ENCODE measurements around the gene SAC3D1. TPM values are rescaled to one million over a fixed set of nuclear protein-coding genes. Genes with fewer than 3 reads are reported as not detected.

The SAC3D1 gene
- polyA plus RNA-seq, 3 donors, result 4.4 to 14.1 (median 6.7) TPM

DNA sequence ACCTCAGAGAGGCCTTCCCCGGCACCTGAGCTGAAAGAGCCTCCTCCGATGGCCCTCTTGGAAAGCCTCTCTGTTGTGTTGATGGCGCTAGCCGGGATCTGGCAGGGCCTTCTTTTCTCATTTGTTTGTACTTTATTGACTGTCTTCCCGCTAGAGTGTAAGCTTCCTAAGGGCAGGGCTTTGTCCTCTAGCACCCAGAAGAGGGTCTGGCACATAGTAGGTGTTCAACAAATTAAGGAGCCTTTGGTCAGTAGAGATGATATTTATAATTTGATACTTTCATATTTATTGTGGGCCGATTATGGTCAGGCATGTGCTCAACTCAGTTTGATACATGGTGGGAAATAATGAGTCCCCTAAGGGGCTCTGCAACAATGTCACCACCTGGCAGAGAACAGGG is 23.1 kb upstream of the SAC3D1 start:
- Histone ChIP-seq H3K9me3 (replicated peaks in 1 of 2; ENCODE audit: control insufficient read depth in 1 of 2, insufficient read depth in 1 of 2, low read length in 2 of 2) (no peaks in the 10 kb centered on the region), H3K27ac (ENCODE audit: low read depth in 1 of 2, low read length in 2 of 2) (no peak overlapping the region), H3K4me3 (replicated peaks in 1 of 3; ENCODE audit: low read depth in 2 of 3, low read length in 3 of 3) (no peak overlapping the region), H3K4me2 (replicated peaks; ENCODE audit: extremely low read depth, low read length, poor library complexity, severe bottlenecking) (no peak overlapping the region), H4K20me1 (ENCODE audit: insufficient read depth, low read length) (peaks cover 10% of the 10 kb centered on the region), H3K36me3 (replicated peaks in 1 of 2; ENCODE audit: control insufficient read depth in 1 of 2, insufficient read depth in 2 of 2, low read length in 2 of 2) (peaks cover 22 to 40% of the 10 kb centered on the region in 2 donors), H3K4me1 (ENCODE audit: control insufficient read depth in 1 of 2, insufficient read depth in 2 of 2, low read length in 2 of 2) (peaks cover 20 to 40% of the 10 kb centered on the region in 2 donors), H3K79me2 (ENCODE audit: insufficient read depth, low read length) (peaks cover 37% of the 10 kb centered on the region), H3K27me3 (ENCODE audit: control insufficient read depth in 2 of 2, insufficient read depth in 2 of 2, low read length in 2 of 2) (no peaks in the 10 kb centered on the region), H2AFZ (ENCODE audit: insufficient read depth, low read depth, low read length, poor library complexity, severe bottlenecking) (no peak overlapping the region), H3K9ac (ENCODE audit: insufficient read depth, low read length, poor library complexity, severe bottlenecking) (no peak overlapping the region)
- 100% methylated on average over 2 of the region's 6 CpGs for WGBS (ENCODE audit: insufficient coverage)
- peak overlapping the region in 1 of 7 donors; percentile 50 for H3K27ac Mint-ChIP-seq
- H3K9me3 Mint-ChIP-seq, result peaks cover 0 to 9% (median 0%) of the 10 kb centered on the region in 7 donors
- intact Hi-C loops (cut with micrococcal nuclease), result loop anchor here in 1 of 2 donors (10.0 kb wide), 1 partner anchor 173 kb away; the partner anchor contains the start of gene CDC42BPG
- no peak for DNase-seq
- H3K4me3 Mint-ChIP-seq, result no peak overlapping the region
- peaks cover 34 to 53% of the 10 kb centered on the region in 2 donors for H3K36me3 Mint-ChIP-seq
- H3K27me3 Mint-ChIP-seq (ENCODE audit: low read depth in 3 of 3), result no peaks in the 10 kb centered on the region
- TF ChIP-seq, protein P1, sequence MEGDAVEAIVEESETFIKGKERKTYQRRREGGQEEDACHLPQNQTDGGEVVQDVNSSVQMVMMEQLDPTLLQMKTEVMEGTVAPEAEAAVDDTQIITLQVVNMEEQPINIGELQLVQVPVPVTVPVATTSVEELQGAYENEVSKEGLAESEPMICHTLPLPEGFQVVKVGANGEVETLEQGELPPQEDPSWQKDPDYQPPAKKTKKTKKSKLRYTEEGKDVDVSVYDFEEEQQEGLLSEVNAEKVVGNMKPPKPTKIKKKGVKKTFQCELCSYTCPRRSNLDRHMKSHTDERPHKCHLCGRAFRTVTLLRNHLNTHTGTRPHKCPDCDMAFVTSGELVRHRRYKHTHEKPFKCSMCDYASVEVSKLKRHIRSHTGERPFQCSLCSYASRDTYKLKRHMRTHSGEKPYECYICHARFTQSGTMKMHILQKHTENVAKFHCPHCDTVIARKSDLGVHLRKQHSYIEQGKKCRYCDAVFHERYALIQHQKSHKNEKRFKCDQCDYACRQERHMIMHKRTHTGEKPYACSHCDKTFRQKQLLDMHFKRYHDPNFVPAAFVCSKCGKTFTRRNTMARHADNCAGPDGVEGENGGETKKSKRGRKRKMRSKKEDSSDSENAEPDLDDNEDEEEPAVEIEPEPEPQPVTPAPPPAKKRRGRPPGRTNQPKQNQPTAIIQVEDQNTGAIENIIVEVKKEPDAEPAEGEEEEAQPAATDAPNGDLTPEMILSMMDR (IDR thresholded peaks at IDR 0.05), result no peak
- H3K4me1 Mint-ChIP-seq, result peaks cover 44% of the 10 kb centered on the region

DNA sequence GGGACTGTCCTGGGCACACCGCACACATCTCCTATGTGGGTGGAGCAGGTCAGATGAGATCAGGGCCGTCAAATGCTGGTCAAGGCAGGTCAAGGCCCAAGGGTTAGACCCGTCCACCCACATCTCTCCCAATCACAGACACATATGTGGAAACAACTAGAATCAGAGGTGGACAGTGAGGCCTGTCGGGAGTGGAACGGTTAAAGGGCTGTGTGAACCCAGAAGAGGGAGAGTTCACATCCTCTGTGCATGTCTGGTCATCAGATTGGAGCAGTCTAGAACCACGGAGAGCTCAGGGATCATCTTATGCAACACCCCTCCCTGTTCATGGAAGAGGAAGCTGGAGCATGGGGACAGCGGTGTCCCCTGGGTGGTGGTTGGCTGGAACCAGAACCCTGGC is 21.2 kb upstream of the SAC3D1 start:
- H3K4me1 Mint-ChIP-seq, result peaks cover 38% of the 10 kb centered on the region
- TF ChIP-seq, protein P1 (IDR thresholded peaks at IDR 0.05), result no peak
- intact Hi-C loops (cut with micrococcal nuclease), result loop anchor here in 1 of 2 donors (10.0 kb wide), 2 partner anchors 175 to 555 kb away; partner anchors contain the start of genes CDC42BPG, EHBP1L1, FAM89B and ZNRD2
- no peaks in the 10 kb centered on the region for H3K27me3 Mint-ChIP-seq (ENCODE audit: low read depth in 3 of 3)
- Histone ChIP-seq H3K27ac (ENCODE audit: low read depth in 1 of 2, low read length in 2 of 2) (no peak overlapping the region), H3K36me3 (replicated peaks in 1 of 2; ENCODE audit: control insufficient read depth in 1 of 2, insufficient read depth in 2 of 2, low read length in 2 of 2) (peaks cover 22 to 40% of the 10 kb centered on the region in 2 donors), H3K9me3 (replicated peaks in 1 of 2; ENCODE audit: control insufficient read depth in 1 of 2, insufficient read depth in 1 of 2, low read length in 2 of 2) (no peaks in the 10 kb centered on the region), H3K4me3 (replicated peaks in 1 of 3; ENCODE audit: low read depth in 2 of 3, low read length in 3 of 3) (no peak overlapping the region), H3K79me2 (ENCODE audit: insufficient read depth, low read length) (peaks cover 30% of the 10 kb centered on the region), H4K20me1 (ENCODE audit: insufficient read depth, low read length) (peaks cover 10% of the 10 kb centered on the region), H3K9ac (ENCODE audit: insufficient read depth, low read length, poor library complexity, severe bottlenecking) (no peak overlapping the region), H3K4me1 (ENCODE audit: control insufficient read depth in 1 of 2, insufficient read depth in 2 of 2, low read length in 2 of 2) (peaks cover 12 to 23% of the 10 kb centered on the region in 2 donors), H3K4me2 (replicated peaks; ENCODE audit: extremely low read depth, low read length, poor library complexity, severe bottlenecking) (no peak overlapping the region), H3K27me3 (ENCODE audit: control insufficient read depth in 2 of 2, insufficient read depth in 2 of 2, low read length in 2 of 2) (no peaks in the 10 kb centered on the region), H2AFZ (ENCODE audit: insufficient read depth, low read depth, low read length, poor library complexity, severe bottlenecking) (no peak overlapping the region)
- no CpG with 5 or more reads among the region's 7 CpGs for WGBS (ENCODE audit: insufficient coverage)
- peak overlapping the region in 1 of 7 donors; percentile 43 for H3K27ac Mint-ChIP-seq
- peaks cover 34 to 53% of the 10 kb centered on the region in 2 donors for H3K36me3 Mint-ChIP-seq
- peaks cover 0 to 6% (median 0%) of the 10 kb centered on the region in 7 donors for H3K9me3 Mint-ChIP-seq
- H3K4me3 Mint-ChIP-seq, result no peak overlapping the region
- DNase-seq, result no peak
